Measurements from ENCODE around the gene ANKFN1.

The ANKFN1 gene

DNA sequence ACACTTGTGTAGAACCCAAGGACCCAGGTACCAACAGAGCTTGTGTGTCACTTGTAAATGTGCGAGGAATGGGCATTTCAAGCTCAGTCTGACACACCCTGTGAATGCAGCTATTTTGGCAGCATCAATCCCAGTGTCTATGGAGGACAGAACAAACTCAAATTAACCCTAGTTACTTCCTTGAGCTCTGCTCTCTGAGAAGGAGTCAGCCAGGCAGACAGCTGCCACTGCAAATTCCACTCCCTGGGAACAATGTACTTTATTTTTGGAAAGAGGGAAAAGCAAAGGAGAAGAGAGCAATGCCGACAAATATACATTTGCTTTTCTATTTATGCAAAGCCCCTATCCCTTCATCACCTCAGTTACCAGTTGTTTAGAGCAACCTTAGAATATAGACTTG, 391.8 kb downstream of the ANKFN1 start:
- H3K14ac ChIP-seq (ENCODE audit: low read length): no peak overlapping the region
- H3K23ac ChIP-seq (ENCODE audit: low read length): no peak overlapping the region
- whole genome bisulfite sequencing (ENCODE audit: extremely low coverage, insufficient coverage, insufficient read length): no CpG with 5 or more reads among the region's 2 CpGs
- H3K9ac ChIP-seq (ENCODE audit: low read length): no peak overlapping the region
- H3K4me2 ChIP-seq (ENCODE audit: low read length): no peak overlapping the region
- H2BK12ac ChIP-seq (ENCODE audit: low read length): peak overlapping the region; percentile 69
- H2BK5ac ChIP-seq (ENCODE audit: low read depth, low read length, poor library complexity): no peak overlapping the region
- H3K27me3 ChIP-seq (ENCODE audit: insufficient read depth, low read length): no peaks in the 10 kb centered on the region
- H3K4ac ChIP-seq (ENCODE audit: low read depth, low read length): no peak overlapping the region
- no peaks in the 10 kb centered on the region for H3K9me3 ChIP-seq (ENCODE audit: insufficient read depth, low read depth, low read length)
- H4K12ac ChIP-seq (ENCODE audit: low read depth, low read length): no peak overlapping the region
- H3K27ac ChIP-seq (ENCODE audit: low read depth, low read length): peak overlapping the region; percentile 21
- no peaks in the 10 kb centered on the region for H3K36me3 ChIP-seq (ENCODE audit: control insufficient read depth in 1 of 2, insufficient read depth in 2 of 2, low read length in 2 of 2)
- peaks cover 2 to 3% of the 10 kb centered on the region in 2 experiments for H3K4me1 ChIP-seq (ENCODE audit: control insufficient read depth in 1 of 2, insufficient read depth in 2 of 2, low read length in 2 of 2)
- H4K91ac ChIP-seq (ENCODE audit: low read depth, low read length): no peak overlapping the region
- H3K79me2 ChIP-seq (ENCODE audit: control insufficient read depth, insufficient read depth, low read length, poor library complexity): no peaks in the 10 kb centered on the region
- H3K4me3 ChIP-seq (ENCODE audit: low read depth, low read length): no peak overlapping the region
- no peak overlapping the region for H2AFZ ChIP-seq (ENCODE audit: insufficient read depth, low read length, poor library complexity)
- no peak overlapping the region for H4K8ac ChIP-seq (ENCODE audit: low read depth, low read length)
- no peak overlapping the region for H2AK5ac ChIP-seq (ENCODE audit: low read length)
- H3K18ac ChIP-seq (ENCODE audit: low read length): no peak overlapping the region
- no peak for DNase-seq
- H3K79me1 ChIP-seq (ENCODE audit: low read length): peaks cover 10% of the 10 kb centered on the region
- H2BK120ac ChIP-seq (ENCODE audit: insufficient read depth, low read length, poor library complexity): peak overlapping the region; percentile 0

DNA sequence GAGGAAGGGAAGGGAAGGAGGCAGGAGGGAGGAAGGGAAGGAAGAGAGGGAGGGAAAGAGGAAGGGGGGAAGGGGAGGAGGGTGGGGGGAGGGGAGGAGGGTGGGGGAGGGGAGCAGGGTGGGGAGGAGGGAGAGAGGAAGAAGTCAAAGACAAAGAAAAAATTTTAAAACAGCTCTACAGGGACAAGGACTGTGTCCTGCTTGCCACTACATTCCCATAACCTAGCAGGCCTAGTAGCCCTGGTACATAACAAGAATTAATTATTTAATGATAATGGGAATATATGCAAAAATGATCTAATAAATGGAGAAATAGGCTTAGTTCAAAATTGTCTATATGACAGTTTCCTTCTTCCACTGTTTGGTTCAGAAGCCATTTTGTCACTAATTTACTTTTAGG, 392.7 kb downstream of the ANKFN1 start:
- no peak overlapping the region for H3K4me3 ChIP-seq (ENCODE audit: low read depth, low read length)
- H3K27me3 ChIP-seq (ENCODE audit: insufficient read depth, low read length): no peaks in the 10 kb centered on the region
- no peak overlapping the region for H4K12ac ChIP-seq (ENCODE audit: low read depth, low read length)
- no peak overlapping the region for H3K4me2 ChIP-seq (ENCODE audit: low read length)
- H3K9ac ChIP-seq (ENCODE audit: low read length): no peak overlapping the region
- no peak overlapping the region for H2BK120ac ChIP-seq (ENCODE audit: insufficient read depth, low read length, poor library complexity)
- H2BK12ac ChIP-seq (ENCODE audit: low read length): no peak overlapping the region
- peaks cover 10% of the 10 kb centered on the region for H3K79me1 ChIP-seq (ENCODE audit: low read length)
- DNase-seq: no peak
- H3K4me1 ChIP-seq (ENCODE audit: control insufficient read depth in 1 of 2, insufficient read depth in 2 of 2, low read length in 2 of 2): peaks cover 2 to 3% of the 10 kb centered on the region in 2 experiments
- H3K9me3 ChIP-seq (ENCODE audit: insufficient read depth, low read depth, low read length): no peaks in the 10 kb centered on the region
- H3K79me2 ChIP-seq (ENCODE audit: control insufficient read depth, insufficient read depth, low read length, poor library complexity): no peaks in the 10 kb centered on the region
- no peak overlapping the region for H3K23ac ChIP-seq (ENCODE audit: low read length)
- H3K27ac ChIP-seq (ENCODE audit: low read depth, low read length): no peak overlapping the region
- no peak overlapping the region for H2BK5ac ChIP-seq (ENCODE audit: low read depth, low read length, poor library complexity)
- H3K18ac ChIP-seq (ENCODE audit: low read length): no peak overlapping the region
- H3K4ac ChIP-seq (ENCODE audit: low read depth, low read length): no peak overlapping the region
- no peak overlapping the region for H4K8ac ChIP-seq (ENCODE audit: low read depth, low read length)
- H3K14ac ChIP-seq (ENCODE audit: low read length): no peak overlapping the region
- H3K36me3 ChIP-seq (ENCODE audit: control insufficient read depth in 1 of 2, insufficient read depth in 2 of 2, low read length in 2 of 2): no peaks in the 10 kb centered on the region
- no peak overlapping the region for H4K91ac ChIP-seq (ENCODE audit: low read depth, low read length)
- no peak overlapping the region for H2AFZ ChIP-seq (ENCODE audit: insufficient read depth, low read length, poor library complexity)
- no peak overlapping the region for H2AK5ac ChIP-seq (ENCODE audit: low read length)

DNA sequence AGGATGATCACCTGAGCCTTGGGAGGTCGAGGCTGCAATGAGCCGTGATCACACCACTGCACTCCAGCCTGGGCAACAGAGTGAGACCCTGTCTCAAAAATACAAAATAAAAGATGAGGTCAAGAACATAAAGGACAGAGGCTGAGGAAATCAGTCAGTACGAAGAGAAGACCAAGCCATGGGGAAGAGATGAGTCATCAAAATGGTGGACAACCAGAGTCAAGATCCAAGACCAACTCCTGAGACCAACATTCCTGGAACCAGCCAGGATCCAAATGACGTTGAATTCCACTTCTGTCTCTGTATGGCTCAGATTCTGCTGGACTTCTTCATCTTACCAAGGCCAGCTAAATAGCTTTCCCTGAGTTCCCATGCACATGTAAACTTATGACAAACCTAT, 395.4 kb downstream of the ANKFN1 start:
- H3K4ac ChIP-seq (ENCODE audit: low read depth, low read length): no peak overlapping the region
- H3K27me3 ChIP-seq (ENCODE audit: insufficient read depth, low read length): no peaks in the 10 kb centered on the region
- no peaks in the 10 kb centered on the region for H3K36me3 ChIP-seq (ENCODE audit: control insufficient read depth in 1 of 2, insufficient read depth in 2 of 2, low read length in 2 of 2)
- no peak overlapping the region for H2AFZ ChIP-seq (ENCODE audit: insufficient read depth, low read length, poor library complexity)
- H4K8ac ChIP-seq (ENCODE audit: low read depth, low read length): no peak overlapping the region
- H3K4me2 ChIP-seq (ENCODE audit: low read length): no peak overlapping the region
- H2AK5ac ChIP-seq (ENCODE audit: low read length): no peak overlapping the region
- H2BK120ac ChIP-seq (ENCODE audit: insufficient read depth, low read length, poor library complexity): no peak overlapping the region
- no CpG with 5 or more reads among the region's 4 CpGs for WGBS (ENCODE audit: extremely low coverage, insufficient coverage, insufficient read length)
- no peaks in the 10 kb centered on the region for H3K79me2 ChIP-seq (ENCODE audit: control insufficient read depth, insufficient read depth, low read length, poor library complexity)
- no peak overlapping the region for H4K91ac ChIP-seq (ENCODE audit: low read depth, low read length)
- H4K12ac ChIP-seq (ENCODE audit: low read depth, low read length): no peak overlapping the region
- H3K27ac ChIP-seq (ENCODE audit: low read depth, low read length): no peak overlapping the region
- H3K9me3 ChIP-seq (ENCODE audit: insufficient read depth, low read depth, low read length): peaks cover 2% of the 10 kb centered on the region
- no peak overlapping the region for H3K14ac ChIP-seq (ENCODE audit: low read length)
- H3K18ac ChIP-seq (ENCODE audit: low read length): no peak overlapping the region
- no peak overlapping the region for H3K4me3 ChIP-seq (ENCODE audit: low read depth, low read length)
- no peak overlapping the region for H3K23ac ChIP-seq (ENCODE audit: low read length)
- H2BK5ac ChIP-seq (ENCODE audit: low read depth, low read length, poor library complexity): no peak overlapping the region
- peaks cover 0 to 2% of the 10 kb centered on the region in 2 experiments for H3K4me1 ChIP-seq (ENCODE audit: control insufficient read depth in 1 of 2, insufficient read depth in 2 of 2, low read length in 2 of 2)
- H2BK12ac ChIP-seq (ENCODE audit: low read length): no peak overlapping the region
- no peak for DNase-seq
- no peak overlapping the region for H3K9ac ChIP-seq (ENCODE audit: low read length)
- H3K79me1 ChIP-seq (ENCODE audit: low read length): peaks cover 3% of the 10 kb centered on the region

DNA sequence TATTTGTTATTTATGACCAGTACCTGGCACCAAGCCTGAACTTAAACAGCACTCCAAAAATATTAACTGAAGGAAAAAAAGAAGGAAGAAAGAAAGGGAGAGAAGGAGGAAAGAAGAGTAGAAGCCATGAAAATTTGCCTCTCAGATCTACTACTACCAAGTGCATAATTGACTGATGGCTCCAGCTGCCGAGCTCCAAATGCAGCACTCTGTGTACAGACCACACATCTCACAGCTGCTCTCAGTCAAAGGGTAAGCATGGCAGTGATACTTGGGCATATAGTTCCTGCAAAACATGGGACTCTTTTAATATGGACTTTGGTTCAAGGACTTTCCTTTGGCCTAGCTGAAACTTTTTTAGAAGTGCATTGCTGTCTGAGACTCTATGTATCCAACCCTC, 396.2 kb downstream of the ANKFN1 start:
- H3K14ac ChIP-seq (ENCODE audit: low read length): no peak overlapping the region
- H3K79me1 ChIP-seq (ENCODE audit: low read length): peaks cover 3% of the 10 kb centered on the region
- no peak overlapping the region for H2BK12ac ChIP-seq (ENCODE audit: low read length)
- H3K27ac ChIP-seq (ENCODE audit: low read depth, low read length): no peak overlapping the region
- H3K18ac ChIP-seq (ENCODE audit: low read length): no peak overlapping the region
- H4K8ac ChIP-seq (ENCODE audit: low read depth, low read length): no peak overlapping the region
- no peak overlapping the region for H3K4ac ChIP-seq (ENCODE audit: low read depth, low read length)
- H3K4me1 ChIP-seq (ENCODE audit: control insufficient read depth in 1 of 2, insufficient read depth in 2 of 2, low read length in 2 of 2): peaks cover 0 to 2% of the 10 kb centered on the region in 2 experiments
- DNase-seq: no peak
- WGBS (ENCODE audit: extremely low coverage, insufficient coverage, insufficient read length): no CpG with 5 or more reads among the region's 1 CpG
- no peak overlapping the region for H4K12ac ChIP-seq (ENCODE audit: low read depth, low read length)
- H3K79me2 ChIP-seq (ENCODE audit: control insufficient read depth, insufficient read depth, low read length, poor library complexity): no peaks in the 10 kb centered on the region
- no peak overlapping the region for H2BK5ac ChIP-seq (ENCODE audit: low read depth, low read length, poor library complexity)
- H2BK120ac ChIP-seq (ENCODE audit: insufficient read depth, low read length, poor library complexity): no peak overlapping the region
- H3K23ac ChIP-seq (ENCODE audit: low read length): no peak overlapping the region
- H3K9me3 ChIP-seq (ENCODE audit: insufficient read depth, low read depth, low read length): peaks cover 2% of the 10 kb centered on the region
- no peaks in the 10 kb centered on the region for H3K27me3 ChIP-seq (ENCODE audit: insufficient read depth, low read length)
- H3K4me3 ChIP-seq (ENCODE audit: low read depth, low read length): no peak overlapping the region
- H3K9ac ChIP-seq (ENCODE audit: low read length): no peak overlapping the region
- H3K36me3 ChIP-seq (ENCODE audit: control insufficient read depth in 1 of 2, insufficient read depth in 2 of 2, low read length in 2 of 2): no peaks in the 10 kb centered on the region
- H2AK5ac ChIP-seq (ENCODE audit: low read length): no peak overlapping the region
- H2AFZ ChIP-seq (ENCODE audit: insufficient read depth, low read length, poor library complexity): no peak overlapping the region
- H3K4me2 ChIP-seq (ENCODE audit: low read length): no peak overlapping the region
- no peak overlapping the region for H4K91ac ChIP-seq (ENCODE audit: low read depth, low read length)

Data from trophoblast cell (in vitro differentiated cells and primary cell).